ENCODE data around the gene CTSF.

- TF ChIP-seq, protein P1, sequence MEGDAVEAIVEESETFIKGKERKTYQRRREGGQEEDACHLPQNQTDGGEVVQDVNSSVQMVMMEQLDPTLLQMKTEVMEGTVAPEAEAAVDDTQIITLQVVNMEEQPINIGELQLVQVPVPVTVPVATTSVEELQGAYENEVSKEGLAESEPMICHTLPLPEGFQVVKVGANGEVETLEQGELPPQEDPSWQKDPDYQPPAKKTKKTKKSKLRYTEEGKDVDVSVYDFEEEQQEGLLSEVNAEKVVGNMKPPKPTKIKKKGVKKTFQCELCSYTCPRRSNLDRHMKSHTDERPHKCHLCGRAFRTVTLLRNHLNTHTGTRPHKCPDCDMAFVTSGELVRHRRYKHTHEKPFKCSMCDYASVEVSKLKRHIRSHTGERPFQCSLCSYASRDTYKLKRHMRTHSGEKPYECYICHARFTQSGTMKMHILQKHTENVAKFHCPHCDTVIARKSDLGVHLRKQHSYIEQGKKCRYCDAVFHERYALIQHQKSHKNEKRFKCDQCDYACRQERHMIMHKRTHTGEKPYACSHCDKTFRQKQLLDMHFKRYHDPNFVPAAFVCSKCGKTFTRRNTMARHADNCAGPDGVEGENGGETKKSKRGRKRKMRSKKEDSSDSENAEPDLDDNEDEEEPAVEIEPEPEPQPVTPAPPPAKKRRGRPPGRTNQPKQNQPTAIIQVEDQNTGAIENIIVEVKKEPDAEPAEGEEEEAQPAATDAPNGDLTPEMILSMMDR (conservative IDR thresholded peaks at IDR 0.05; ENCODE audit: low read depth, low read length) = no peak
- no peak for TF ChIP-seq EZH2 (IDR thresholded peaks at IDR 0.05; ENCODE audit: borderline replicate concordance, low read depth, low read length, poor library complexity, severe bottlenecking)
These were observed 3.4 kb downstream of the CTSF start for GRCh38 chr11:66564984-66565383.
